Hepatocyte (in vitro differentiated cells): ENCODE data around the gene MTIF3.

Source experiments
- EZH2 ChIP-seq: fragments of 200-600 bp; sonication (generic); IDR thresholded peaks from 2 replicates; pipeline ENCODE4 v1.6.1; 2016; ENCODE audit warnings: antibody characterized with exemption, mild to moderate bottlenecking, borderline replicate concordance
- TF ChIP-seq, protein P1 (sequence below): fragments of 200-600 bp; sonication (generic); IDR thresholded peaks from 2 replicates; pipeline ENCODE4 v1.5.1; 2016; ENCODE audit warnings: antibody characterized with exemption, mild to moderate bottlenecking; ENCODE audit not compliant: poor library complexity

DNA sequence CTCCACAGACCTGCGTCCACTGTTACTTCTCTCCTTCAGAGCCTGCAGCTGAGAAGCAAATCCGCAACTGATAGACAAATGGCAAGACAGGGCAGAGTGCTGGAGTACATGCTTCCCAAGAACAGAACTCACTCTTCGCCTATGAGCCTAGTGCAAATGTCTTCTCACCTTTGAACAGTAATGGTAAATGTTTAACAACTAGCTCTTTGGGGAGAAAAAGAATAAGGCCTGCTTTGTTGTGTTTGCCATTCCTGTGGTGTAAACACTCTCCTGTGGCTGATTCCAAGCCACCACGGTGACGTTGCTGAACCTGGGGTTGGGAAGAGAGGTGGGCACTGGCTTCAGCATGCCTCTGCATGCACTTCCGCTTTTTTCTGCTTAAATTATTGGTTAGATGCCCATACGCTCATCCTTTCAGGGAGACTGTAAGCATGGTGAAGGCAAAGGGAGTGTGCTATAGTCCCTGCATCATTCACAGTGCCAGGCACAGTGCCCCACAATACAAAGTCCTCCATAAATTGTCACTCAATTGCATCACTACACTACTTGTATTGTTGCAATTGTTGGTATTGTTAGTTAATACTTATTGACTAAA is 54.0 kb downstream of the MTIF3 start:
- TF ChIP-seq, protein P1, sequence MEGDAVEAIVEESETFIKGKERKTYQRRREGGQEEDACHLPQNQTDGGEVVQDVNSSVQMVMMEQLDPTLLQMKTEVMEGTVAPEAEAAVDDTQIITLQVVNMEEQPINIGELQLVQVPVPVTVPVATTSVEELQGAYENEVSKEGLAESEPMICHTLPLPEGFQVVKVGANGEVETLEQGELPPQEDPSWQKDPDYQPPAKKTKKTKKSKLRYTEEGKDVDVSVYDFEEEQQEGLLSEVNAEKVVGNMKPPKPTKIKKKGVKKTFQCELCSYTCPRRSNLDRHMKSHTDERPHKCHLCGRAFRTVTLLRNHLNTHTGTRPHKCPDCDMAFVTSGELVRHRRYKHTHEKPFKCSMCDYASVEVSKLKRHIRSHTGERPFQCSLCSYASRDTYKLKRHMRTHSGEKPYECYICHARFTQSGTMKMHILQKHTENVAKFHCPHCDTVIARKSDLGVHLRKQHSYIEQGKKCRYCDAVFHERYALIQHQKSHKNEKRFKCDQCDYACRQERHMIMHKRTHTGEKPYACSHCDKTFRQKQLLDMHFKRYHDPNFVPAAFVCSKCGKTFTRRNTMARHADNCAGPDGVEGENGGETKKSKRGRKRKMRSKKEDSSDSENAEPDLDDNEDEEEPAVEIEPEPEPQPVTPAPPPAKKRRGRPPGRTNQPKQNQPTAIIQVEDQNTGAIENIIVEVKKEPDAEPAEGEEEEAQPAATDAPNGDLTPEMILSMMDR, result no peak
- no peak for TF ChIP-seq EZH2
